T-helper 1 cell (primary cell): ENCODE measurements around the gene CDCP1.
"Not testable (repeated sequence)": the region's sequence is repeated elsewhere in the genome, so short reads cannot be mapped to it uniquely, and the experiment has no call there.

Experiments
- DNase-seq, 5 donors: peaks; one replicate each; pipeline ENCODE4 v3.0.0-alpha.2; 2012 to 2020

Gene CDCP1

GRCh38 chr3:45083023-45083422, 63.2 kb downstream of the CDCP1 start:
- no peak for DNase-seq

GRCh38 chr3:45082142-45082538, 64.0 kb downstream of the CDCP1 start:
- no peak for DNase-seq

GRCh38 chr3:45081506-45082141, 64.6 kb downstream of the CDCP1 start:
- DNase-seq = no peak

- no peak for DNase-seq
Measured at GRCh38 chr3:45080824-45081223, 65.4 kb downstream of the CDCP1 start.

- no peak for DNase-seq
Measured at GRCh38 chr3:45079715-45080114, 66.5 kb downstream of the CDCP1 start.

- no peak for DNase-seq
Measured at GRCh38 chr3:45078910-45079522, 67.2 kb downstream of the CDCP1 start.

GRCh38 chr3:45078256-45078655, 67.9 kb downstream of the CDCP1 start:
- DNase-seq = not testable (repeated sequence)

GRCh38 chr3:45075821-45076625, 70.2 kb downstream of the CDCP1 start:
- DNase-seq = no peak

- no peak for DNase-seq
Measured at GRCh38 chr3:45071075-45071474, 75.1 kb downstream of the CDCP1 start.

- DNase-seq = no peak
Measured at GRCh38 chr3:45067941-45068340, 78.2 kb downstream of the CDCP1 start.

- DNase-seq = no peak
Measured at GRCh38 chr3:45067486-45067885, 78.7 kb downstream of the CDCP1 start.

- no peak for DNase-seq
Measured at GRCh38 chr3:45066109-45066801, 79.9 kb downstream of the CDCP1 start.

GRCh38 chr3:45065373-45065720, 80.8 kb downstream of the CDCP1 start:
- no peak for DNase-seq

GRCh38 chr3:45064512-45065372, 81.4 kb downstream of the CDCP1 start:
- peak in 1 of 5 donors; percentile 72 for DNase-seq

- DNase-seq = no peak
Measured at GRCh38 chr3:45062697-45063070, 83.5 kb downstream of the CDCP1 start.

GRCh38 chr3:45060165-45060892, 85.8 kb downstream of the CDCP1 start:
- DNase-seq = no peak

- no peak for DNase-seq
Measured at GRCh38 chr3:45059132-45059531, 87.0 kb downstream of the CDCP1 start.

- no peak for DNase-seq
Measured at GRCh38 chr3:45057557-45057956, 88.6 kb downstream of the CDCP1 start.

GRCh38 chr3:45056608-45057301, 89.4 kb downstream of the CDCP1 start:
- no peak for DNase-seq

GRCh38 chr3:45055411-45056143, 90.6 kb downstream of the CDCP1 start:
- no peak for DNase-seq
